ENCODE results near the gene TREM2. TPM values are rescaled to one million over a fixed set of nuclear protein-coding genes. Genes with fewer than 3 reads are reported as not detected.

TREM2 gene
- total and polyA plus RNA-seq, 2 of the 13 experiments (the other 11 are each of a cell fraction or from before 2014, with no cell fraction given): 0.11 TPM; not detected in 1

- TF ChIP-seq NCOR1 (IDR thresholded peaks at IDR 0.05; ENCODE audit: borderline replicate concordance, low read length) (peak; percentile 79; the same call in 1 of the 2 replicates), ZNF710 (CRISPR knock-in tag; IDR thresholded peaks at IDR 0.05; ENCODE audit: borderline replicate concordance) (peak; percentile 82; the same call in 1 of the 2 replicates), ZBTB2 (CRISPR knock-in tag; IDR thresholded peaks at IDR 0.05; ENCODE audit: low read depth) (no peak), ZNF879 (CRISPR knock-in tag; IDR thresholded peaks at IDR 0.05) (no peak), ZNF512B (CRISPR knock-in tag; IDR thresholded peaks at IDR 0.05; ENCODE audit: borderline replicate concordance) (0 out of 2 replicates have a peak, but pooled peaks have one; percentile 7), CREM (IDR thresholded peaks at IDR 0.05) (peak; percentile 46; the same call in 1 of the 2 replicates), CREM (CRISPR knock-in tag; IDR thresholded peaks at IDR 0.05) (no peak), ZNF556 (CRISPR knock-in tag; IDR thresholded peaks at IDR 0.05; ENCODE audit: borderline replicate concordance) (peak; percentile 20; the same call in 1 of the 2 replicates), FOXA3 (CRISPR knock-in tag; IDR thresholded peaks at IDR 0.05) (0 out of 2 replicates have a peak, but pooled peaks have one; percentile 12), ZNF12 (CRISPR knock-in tag; IDR thresholded peaks at IDR 0.05) (peak; percentile 90), ASH2L (IDR thresholded peaks at IDR 0.05; ENCODE audit: insufficient read length, low read depth, low read length) (peak; percentile 42), CREB3 (CRISPR knock-in tag; IDR thresholded peaks at IDR 0.05) (no peak)
Observed at GRCh38 chr6:41155132-41155805, 7.6 kb downstream of the TREM2 start (continued).
